Fibroblast of skin of right biceps (primary cell): Measurements from ENCODE around the gene LGI1.

Experiments used
- DNase-seq: peaks from one replicate; pipeline ENCODE4 v3.0.0-alpha.2; 2013

Gene LGI1

DNA sequence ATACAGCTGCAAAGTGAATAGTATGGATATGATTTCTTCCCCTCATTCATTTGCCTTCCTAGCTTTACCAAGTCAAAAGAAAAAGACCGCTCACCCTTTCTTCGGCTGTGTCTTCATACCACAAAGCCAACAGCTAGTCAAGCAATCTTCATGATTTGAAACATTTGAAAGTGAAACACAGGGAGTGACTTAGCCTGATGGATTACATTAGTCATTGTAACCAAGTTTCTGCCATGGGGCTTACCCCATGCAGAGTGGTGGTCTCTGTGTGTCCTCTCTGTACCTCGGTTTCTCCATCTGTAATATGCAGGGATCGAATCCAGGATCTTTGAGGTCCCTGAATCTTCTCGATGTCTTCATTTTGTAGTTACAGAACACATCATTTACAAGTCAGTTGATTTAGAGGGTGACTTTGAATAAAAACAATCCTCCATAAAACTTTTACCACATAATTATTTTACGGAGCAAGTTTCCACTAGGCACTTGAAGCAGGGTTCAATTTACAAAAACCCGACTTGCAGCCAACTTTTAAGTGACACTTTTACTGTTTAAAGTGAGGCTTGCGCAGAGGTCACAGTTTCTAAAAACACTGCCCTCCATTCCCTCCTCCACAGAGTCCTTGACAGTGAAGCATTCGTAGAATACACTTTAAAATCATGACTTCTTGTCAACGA lies 2.2 kb upstream of the LGI1 start:
- no peak for DNase-seq

- no peak for DNase-seq
Measured at GRCh38 chr10:93756118-93756517, 1.6 kb upstream of the LGI1 start.

- DNase-seq: no peak
Measured at GRCh38 chr10:93757136-93757535, 600 bp upstream of the LGI1 start.

DNA sequence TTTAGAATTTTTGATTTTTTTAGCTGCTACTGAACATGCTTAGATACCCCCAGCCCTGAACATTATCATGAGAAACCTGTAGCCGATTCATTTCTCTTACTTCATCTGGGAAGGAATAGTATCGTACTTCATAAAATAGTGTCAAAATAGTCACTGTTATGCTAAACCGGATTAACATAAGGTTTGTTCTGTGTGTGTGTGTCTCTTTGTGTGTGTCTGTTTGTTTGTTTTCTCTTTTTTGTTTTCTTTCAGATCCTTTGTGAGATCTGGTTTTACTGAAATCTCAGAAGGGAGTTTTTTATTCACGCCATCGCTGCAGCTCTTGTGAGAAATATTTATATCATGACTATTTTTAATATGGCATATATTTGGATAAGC lies 761 bp downstream of the LGI1 start:
- no peak for DNase-seq

DNA sequence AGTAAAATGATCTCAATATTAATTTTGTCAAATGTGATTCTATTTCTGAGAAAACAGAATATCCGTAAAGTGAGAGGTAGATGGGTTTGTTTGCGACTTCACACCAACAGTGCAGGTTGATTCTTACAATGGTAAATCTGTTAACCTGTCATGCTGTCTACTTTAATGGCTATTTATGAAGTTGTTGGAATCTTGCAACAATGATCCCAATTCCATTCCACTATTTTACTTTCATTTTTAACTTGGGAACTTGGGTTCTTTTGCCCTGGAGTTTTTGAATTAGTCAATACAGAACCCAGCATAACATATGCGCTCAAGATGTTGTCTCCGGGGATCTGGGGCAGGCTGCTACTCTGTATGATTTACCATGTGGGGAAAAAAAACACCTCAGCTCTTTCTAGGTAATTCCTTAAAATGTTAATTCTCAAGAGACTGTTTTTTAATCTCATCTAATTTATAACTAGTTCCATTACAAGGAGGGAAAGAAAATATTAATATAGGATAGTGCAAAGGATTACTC lies 1.2 kb downstream of the LGI1 start:
- DNase-seq: no peak

GRCh38 chr10:93760490-93760889 lies 2.8 kb downstream of the LGI1 start:
- DNase-seq: no peak

- DNase-seq: no peak
Measured at GRCh38 chr10:93762979-93763391, 5.2 kb downstream of the LGI1 start.

- DNase-seq: no peak
Measured at GRCh38 chr10:93766918-93767317, 9.2 kb downstream of the LGI1 start.

GRCh38 chr10:93767724-93768399 lies 10.1 kb downstream of the LGI1 start:
- DNase-seq: no peak

- DNase-seq: no peak
Measured at GRCh38 chr10:93768892-93769291, 11.2 kb downstream of the LGI1 start.

DNA sequence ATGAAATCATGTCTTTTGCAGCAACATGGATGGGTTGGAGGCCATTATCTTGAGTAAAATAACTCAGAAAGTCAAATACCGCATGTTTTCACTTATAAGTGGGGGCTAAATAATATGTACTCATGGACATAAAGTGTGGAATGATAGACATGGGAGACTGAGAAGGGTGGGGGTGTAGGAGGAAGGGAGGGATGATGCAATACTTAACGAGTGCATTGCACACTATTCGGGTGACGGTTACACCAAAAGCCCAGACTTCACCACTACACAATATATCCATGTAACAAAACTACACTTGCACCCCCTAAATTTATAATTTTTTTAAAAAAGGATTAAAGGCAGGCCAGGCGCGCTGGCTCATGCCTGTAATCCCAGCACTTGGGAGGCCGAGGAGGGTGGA lies 13.6 kb downstream of the LGI1 start:
- no peak for DNase-seq

DNA sequence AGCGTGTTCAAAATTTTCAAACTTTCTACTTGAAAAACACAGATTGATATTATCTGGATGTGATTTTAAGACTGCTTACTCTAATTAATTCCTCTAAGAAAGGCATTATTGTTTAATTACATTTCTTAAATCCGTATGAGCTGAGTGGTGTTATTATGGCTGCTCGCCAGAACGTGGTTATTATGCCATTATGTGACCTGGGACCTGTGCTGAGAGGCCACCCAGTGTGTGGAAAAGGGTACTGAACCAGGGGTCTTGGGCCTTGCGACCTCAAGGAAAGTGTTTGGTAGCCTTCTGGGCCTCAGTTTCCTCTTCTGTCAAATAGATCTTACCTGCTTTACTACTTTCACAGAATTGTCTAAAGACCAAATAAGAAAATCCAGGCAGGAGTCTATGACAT lies 15.4 kb downstream of the LGI1 start:
- DNase-seq: no peak

- no peak for DNase-seq
Measured at GRCh38 chr10:93773705-93774104, 16.0 kb downstream of the LGI1 start.

GRCh38 chr10:93775356-93775755 lies 17.6 kb downstream of the LGI1 start:
- DNase-seq: no peak

- no peak for DNase-seq
Measured at GRCh38 chr10:93777092-93777491, 19.4 kb downstream of the LGI1 start.

DNA sequence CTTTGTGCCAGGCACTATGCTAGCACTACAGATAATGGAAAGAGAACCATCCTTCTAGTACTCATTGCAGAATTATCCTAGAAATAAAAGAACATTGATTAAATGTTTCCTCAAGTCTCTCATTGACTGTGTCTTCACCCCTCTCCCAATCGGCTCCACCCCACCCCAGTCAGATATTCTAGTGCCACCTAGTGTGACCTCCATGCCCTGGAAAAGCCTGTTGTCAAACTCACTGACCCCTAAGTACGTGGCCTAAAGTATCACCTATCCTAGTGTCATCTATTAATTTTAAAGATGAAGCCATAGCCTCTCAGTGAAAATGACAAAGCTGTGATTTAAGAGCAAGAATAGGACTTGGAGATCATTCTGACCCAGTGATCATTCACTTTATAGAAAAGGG lies 26.3 kb downstream of the LGI1 start:
- DNase-seq: no peak

DNA sequence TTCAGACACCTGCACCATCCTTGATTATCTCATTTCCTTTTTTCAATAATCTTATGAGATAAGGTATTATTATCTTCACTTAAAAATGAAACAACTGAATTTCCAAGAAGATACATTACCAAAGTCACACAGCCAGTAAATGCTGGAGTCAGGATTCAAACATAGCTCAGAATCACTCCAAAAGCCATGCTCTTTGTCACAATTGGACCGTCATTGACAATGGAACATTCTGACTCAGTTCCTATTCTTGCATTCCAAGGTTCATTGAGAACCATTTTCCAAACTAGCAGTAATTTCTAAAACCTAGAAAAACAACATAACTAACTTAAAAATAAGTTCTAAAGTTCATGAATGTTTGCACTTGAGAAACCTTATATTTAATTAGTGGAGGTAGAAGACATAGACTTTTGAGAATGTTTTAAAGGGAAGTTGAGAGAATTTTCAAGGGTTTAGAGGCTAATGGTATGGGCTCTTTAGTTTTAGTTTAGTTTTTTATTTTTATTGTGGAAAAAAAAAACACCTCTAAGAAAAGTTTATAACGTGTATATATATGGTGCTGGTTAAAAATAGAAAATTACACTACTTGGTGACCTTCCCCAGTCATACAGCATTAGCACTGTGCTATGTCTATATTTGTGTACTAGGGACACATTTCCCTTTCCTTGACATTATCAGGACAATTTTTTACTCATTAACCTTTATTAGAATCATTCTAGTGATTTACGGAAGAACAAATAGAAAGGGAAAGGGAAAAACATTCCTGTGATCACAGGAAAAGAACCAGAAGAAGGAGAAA lies 30.9 kb downstream of the LGI1 start:
- no peak for DNase-seq

DNA sequence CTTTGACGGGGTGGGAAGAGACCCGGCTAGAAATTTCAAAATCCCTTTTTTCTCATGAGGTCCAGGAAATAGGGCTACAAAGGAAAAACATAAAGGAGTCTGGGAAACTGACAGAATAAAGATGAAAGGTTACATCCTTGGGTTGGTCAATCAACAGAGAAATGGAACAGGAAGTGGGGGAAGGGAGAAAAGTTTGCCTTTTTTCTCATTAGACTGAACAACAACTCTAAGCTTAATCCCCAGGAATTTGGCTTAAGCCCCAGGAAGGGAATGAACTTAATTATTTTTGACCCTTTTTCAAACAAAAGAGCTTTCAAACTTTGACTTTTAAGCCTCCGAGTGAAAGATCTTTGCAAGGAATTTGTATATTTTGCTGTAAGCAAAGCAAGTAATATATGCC lies 32.7 kb downstream of the LGI1 start:
- no peak for DNase-seq

DNA sequence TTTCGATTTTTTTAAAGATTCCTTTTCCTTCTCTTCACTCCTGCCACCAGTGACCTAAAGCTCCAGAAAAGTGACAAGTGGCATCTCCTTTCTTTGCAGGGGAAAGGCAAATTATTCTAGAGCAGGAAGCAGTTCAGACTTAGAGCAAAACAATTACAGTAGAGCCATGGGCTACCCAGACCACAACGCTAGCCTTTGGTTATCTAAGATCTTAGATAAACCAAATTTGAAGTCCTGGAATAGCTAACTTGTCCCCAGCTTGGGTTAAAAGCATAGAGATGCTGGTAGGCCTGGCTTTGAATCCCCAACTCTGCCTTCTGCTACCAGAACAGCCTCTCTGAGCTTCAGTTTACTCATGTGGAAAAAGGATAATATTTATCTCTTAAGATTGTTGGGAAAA lies 38.4 kb downstream of the LGI1 start:
- no peak for DNase-seq

GRCh38 chr10:93797825-93798224 lies 40.1 kb downstream of the LGI1 start:
- no peak for DNase-seq

GRCh38 chr10:93799155-93799708 lies 41.5 kb downstream of the LGI1 start:
- DNase-seq: peak; percentile 14

GRCh38 chr10:93804200-93804599 lies 46.5 kb downstream of the LGI1 start:
- DNase-seq: no peak

- peak; percentile 27 for DNase-seq
Measured at GRCh38 chr10:93806903-93807302, 49.2 kb downstream of the LGI1 start.

GRCh38 chr10:93807371-93807770 lies 49.6 kb downstream of the LGI1 start:
- DNase-seq: no peak
